Endodermal cell (in vitro differentiated cells): Measurements from ENCODE around the gene NEUROG3. TPM values are rescaled to one million over a fixed set of nuclear protein-coding genes. Genes with fewer than 3 reads are reported as not detected.

Experiments
- DNase-seq: peaks from one replicate; pipeline ENCODE4 v3.0.0-alpha.2; 2017
- H3K27ac ChIP-seq: 2 replicates; pipeline ENCODE4 v1.5.1; 2013; ENCODE audit warnings: mild to moderate bottlenecking, low read depth, low read length, moderate library complexity
- H3K27me3 ChIP-seq: 2 replicates; pipeline ENCODE4 v1.6.1; 2013; ENCODE audit warnings: mild to moderate bottlenecking, low read length, moderate library complexity; ENCODE audit not compliant: insufficient read depth, control insufficient read depth, poor library complexity, severe bottlenecking
- H3K36me3 ChIP-seq: 2 replicates; pipeline ENCODE4 v1.7.0; 2013; ENCODE audit warnings: mild to moderate bottlenecking, low read length, moderate library complexity; ENCODE audit not compliant: control insufficient read depth, insufficient read depth
- H3K4me1 ChIP-seq: one replicate; pipeline ENCODE4 v1.7.0; 2013; ENCODE audit warnings: low read length; ENCODE audit not compliant: control insufficient read depth, insufficient read depth
- H3K4me3 ChIP-seq: 2 replicates; pipeline ENCODE4 v1.5.1; 2013; ENCODE audit warnings: mild to moderate bottlenecking, low read length, moderate library complexity
- H3K9ac ChIP-seq: 2 replicates; pipeline ENCODE4 v1.6.1; 2013; ENCODE audit warnings: mild to moderate bottlenecking, low read length, moderate library complexity; ENCODE audit not compliant: poor library complexity, severe bottlenecking; ENCODE audit errors: extremely low read depth
- H3K9me3 ChIP-seq: 2 replicates; pipeline ENCODE4 v1.6.1; 2013; ENCODE audit warnings: mild to moderate bottlenecking, low read length, moderate library complexity; ENCODE audit not compliant: control insufficient read depth
- H3K27ac Mint-ChIP-seq: 2 replicates; pipeline ENCODE4 v1.8.0; 2020; ENCODE audit warnings: mixed read lengths
- H3K27me3 Mint-ChIP-seq: 2 replicates; pipeline ENCODE4 v1.8.0; 2021; ENCODE audit warnings: mild to moderate bottlenecking, mixed read lengths; ENCODE audit not compliant: insufficient read depth
- H3K36me3 Mint-ChIP-seq: 2 replicates; pipeline ENCODE4 v1.8.0; 2020; ENCODE audit warnings: low read depth, mixed read lengths
- H3K4me1 Mint-ChIP-seq: 2 replicates; pipeline ENCODE4 v1.8.0; 2020; ENCODE audit warnings: mixed read lengths
- H3K4me3 Mint-ChIP-seq: 2 replicates; pipeline ENCODE4 v1.8.0; 2020; ENCODE audit warnings: mild to moderate bottlenecking, moderate library complexity, mixed read lengths
- H3K9me3 Mint-ChIP-seq: 2 replicates; pipeline ENCODE4 v1.8.0; 2020; ENCODE audit warnings: mild to moderate bottlenecking, mixed read lengths
- CTCF ChIP-seq: fragments of 200-600 bp; sonication (generic); conservative IDR thresholded peaks from 2 replicates; pipeline ENCODE4 v1.5.0; 2021; ENCODE audit warnings: antibody characterized with exemption, mild to moderate bottlenecking
- WGBS, 2 experiments: methylation state at CpG; one replicate each; pipeline versions ENCODE4 v1.1.5 to v1.1.7; 2013; ENCODE audit warnings: missing lambda C conversion rate in 2 of 2, mixed read lengths in 1 of 2; ENCODE audit not compliant: insufficient coverage in 1 of 2, insufficient read length in 1 of 2; 5-methylcytosine and 5-hydroxymethylcytosine counted together
- total RNA-seq, 2 donors: library from RNA; stranded (reverse); fragmentation: NEBNext Ultra II Directional in 1 of 2; extraction: Animal tissue kit (Norgen Biotek cat#: 25700) in 1 of 2; gene quantifications; 2 replicates in 1 of 2; 3 replicates in 1 of 2; pipeline ENCODE4 v1.2.1, GENCODE V29; 2021

NEUROG3 gene
- total RNA-seq, 2 donors from 2014 or later = not detected

DNA sequence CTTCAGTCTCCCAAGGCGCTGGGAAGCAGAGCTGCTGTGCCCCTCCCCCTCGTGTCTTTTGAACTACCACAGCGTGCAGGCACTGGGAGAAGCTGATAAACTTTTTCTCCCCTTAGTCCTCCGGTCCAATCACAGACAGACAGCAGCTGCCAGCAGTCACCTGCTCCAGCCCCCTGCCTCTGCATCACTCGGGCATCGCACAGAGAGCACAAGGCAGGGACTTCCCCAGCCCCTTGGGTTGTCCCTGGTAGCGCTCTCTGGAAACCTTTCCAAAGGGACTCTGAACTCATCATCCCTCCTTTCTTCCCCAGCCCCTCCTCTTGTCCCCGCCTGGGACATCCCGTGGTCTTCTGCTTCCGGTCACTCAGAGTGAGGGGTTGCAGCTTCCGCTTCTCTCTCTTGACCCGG lies 1.4 kb upstream of the NEUROG3 start:
- Histone ChIP-seq H3K36me3 (no peaks in the 10 kb centered on the region), H3K9ac (no peak overlapping the region), H3K4me3 (peak overlapping the region; percentile 2), H3K27me3 (peaks cover 100% of the 10 kb centered on the region), H3K9me3 (no peaks in the 10 kb centered on the region), H3K27ac (no peak overlapping the region), H3K4me1 (peaks cover 4% of the 10 kb centered on the region)
- H3K36me3 Mint-ChIP-seq = no peaks in the 10 kb centered on the region
- no peak overlapping the region for H3K27ac Mint-ChIP-seq
- no peak for TF ChIP-seq CTCF
- H3K9me3 Mint-ChIP-seq = no peaks in the 10 kb centered on the region
- peaks cover 99% of the 10 kb centered on the region for H3K27me3 Mint-ChIP-seq
- peak overlapping the region; percentile 48 for H3K4me3 Mint-ChIP-seq
- WGBS, 2 experiments = 0 to 2% methylated on average over 1 to 12 of the region's 12 CpGs
- peak; percentile 76 for DNase-seq
- H3K4me1 Mint-ChIP-seq = peaks cover 43% of the 10 kb centered on the region

GRCh38 chr10:69572159-69573055 lies 815 bp downstream of the NEUROG3 start:
- peaks cover 8% of the 10 kb centered on the region for H3K9me3 ChIP-seq
- H3K4me3 ChIP-seq = peak overlapping the region; percentile 62
- H3K36me3 ChIP-seq = no peaks in the 10 kb centered on the region
- TF ChIP-seq CTCF = no peak
- peak; percentile 68 for DNase-seq
- H3K4me1 ChIP-seq = peaks cover 4% of the 10 kb centered on the region
- no peak overlapping the region for H3K27ac ChIP-seq
- Mint-ChIP-seq H3K36me3 (no peaks in the 10 kb centered on the region), H3K27ac (no peak overlapping the region), H3K4me1 (peaks cover 39% of the 10 kb centered on the region), H3K27me3 (peaks cover 99% of the 10 kb centered on the region), H3K4me3 (peak overlapping the region; percentile 49), H3K9me3 (peaks cover 7% of the 10 kb centered on the region)
- no peak overlapping the region for H3K9ac ChIP-seq
- H3K27me3 ChIP-seq = peaks cover 100% of the 10 kb centered on the region
- WGBS, 2 experiments = 1 to 2% methylated on average over 22 to 85 of the region's 85 CpGs

DNA sequence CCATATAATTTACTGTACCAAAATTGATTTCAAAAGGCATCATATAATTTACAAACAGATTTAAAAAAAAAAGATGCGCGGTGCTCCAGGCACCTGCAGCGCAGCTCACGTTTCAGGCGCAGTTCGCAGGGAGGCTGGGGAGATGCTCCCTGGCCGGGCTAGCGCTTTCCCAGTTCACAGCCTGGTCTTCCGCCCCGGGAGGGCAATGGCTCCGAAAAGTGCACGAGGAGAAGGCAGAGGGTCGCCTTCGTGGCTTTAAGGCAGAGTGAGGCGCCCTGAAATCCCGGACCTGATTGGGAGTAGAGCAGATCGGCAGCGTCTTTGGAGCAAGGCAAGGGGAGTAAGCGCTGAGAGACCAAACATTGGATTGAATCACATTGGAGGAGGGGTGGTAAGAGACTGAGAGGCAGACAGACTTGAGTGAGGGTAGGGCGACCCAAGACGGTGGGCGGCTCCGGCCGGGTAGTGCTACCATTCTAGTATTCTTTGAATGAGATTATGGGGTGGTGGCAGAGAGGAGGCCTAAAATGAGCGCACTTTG lies 1.5 kb downstream of the NEUROG3 start:
- Mint-ChIP-seq H3K4me1 (peaks cover 33% of the 10 kb centered on the region), H3K36me3 (no peaks in the 10 kb centered on the region), H3K27ac (no peak overlapping the region), H3K4me3 (peak overlapping the region; percentile 39), H3K27me3 (peaks cover 99% of the 10 kb centered on the region), H3K9me3 (peaks cover 7% of the 10 kb centered on the region)
- Histone ChIP-seq H3K36me3 (no peaks in the 10 kb centered on the region), H3K27ac (no peak overlapping the region), H3K9ac (no peak overlapping the region), H3K4me3 (peak overlapping the region; percentile 62), H3K9me3 (peaks cover 8% of the 10 kb centered on the region), H3K27me3 (peaks cover 100% of the 10 kb centered on the region), H3K4me1 (peaks cover 4% of the 10 kb centered on the region)
- peak; percentile 68 for DNase-seq
- WGBS, 2 experiments = 1 to 2% methylated on average over 12 to 25 of the region's 25 CpGs
- no peak for TF ChIP-seq CTCF
